ENCODE measurements around the gene LRRC7. TPM values are rescaled to one million over a fixed set of nuclear protein-coding genes. Genes with fewer than 3 reads are reported as not detected.

The LRRC7 gene
- total RNA-seq, 4 donors from 2014 or later: under 0.01 TPM; not detected in 3

DNA sequence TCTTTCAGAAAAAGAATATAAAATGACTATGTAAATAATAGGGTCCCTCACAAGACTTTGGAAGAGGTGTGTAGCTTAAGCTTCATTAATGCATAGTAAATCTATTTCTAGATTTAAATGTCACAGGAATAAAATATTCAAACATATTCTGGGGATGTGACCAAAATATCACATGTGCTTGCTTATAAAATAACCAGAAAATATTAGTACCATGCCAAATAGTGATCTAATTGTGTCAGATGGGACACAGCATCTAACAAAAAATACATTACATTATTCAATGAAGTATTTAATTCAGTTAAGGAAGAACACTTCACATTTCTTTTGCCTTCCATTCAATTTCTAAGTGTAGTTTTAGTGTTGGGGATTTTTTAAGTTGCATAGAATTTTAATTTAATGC lies 458.1 kb downstream of the LRRC7 start:
- intact Hi-C loops (cut with DNase I): no loop called here
- H3K27ac ChIP-seq: no peak overlapping the region
- H3K4me3 ChIP-seq: no peak overlapping the region
- H3K9me3 ChIP-seq: no peaks in the 10 kb centered on the region
- H3K27me3 ChIP-seq: no peaks in the 10 kb centered on the region
- H3K4me1 ChIP-seq: no peaks in the 10 kb centered on the region
- DNase-seq: no peak
- TF ChIP-seq POLR2A (IDR thresholded peaks at IDR 0.05): no peak
- TF ChIP-seq, protein P1, sequence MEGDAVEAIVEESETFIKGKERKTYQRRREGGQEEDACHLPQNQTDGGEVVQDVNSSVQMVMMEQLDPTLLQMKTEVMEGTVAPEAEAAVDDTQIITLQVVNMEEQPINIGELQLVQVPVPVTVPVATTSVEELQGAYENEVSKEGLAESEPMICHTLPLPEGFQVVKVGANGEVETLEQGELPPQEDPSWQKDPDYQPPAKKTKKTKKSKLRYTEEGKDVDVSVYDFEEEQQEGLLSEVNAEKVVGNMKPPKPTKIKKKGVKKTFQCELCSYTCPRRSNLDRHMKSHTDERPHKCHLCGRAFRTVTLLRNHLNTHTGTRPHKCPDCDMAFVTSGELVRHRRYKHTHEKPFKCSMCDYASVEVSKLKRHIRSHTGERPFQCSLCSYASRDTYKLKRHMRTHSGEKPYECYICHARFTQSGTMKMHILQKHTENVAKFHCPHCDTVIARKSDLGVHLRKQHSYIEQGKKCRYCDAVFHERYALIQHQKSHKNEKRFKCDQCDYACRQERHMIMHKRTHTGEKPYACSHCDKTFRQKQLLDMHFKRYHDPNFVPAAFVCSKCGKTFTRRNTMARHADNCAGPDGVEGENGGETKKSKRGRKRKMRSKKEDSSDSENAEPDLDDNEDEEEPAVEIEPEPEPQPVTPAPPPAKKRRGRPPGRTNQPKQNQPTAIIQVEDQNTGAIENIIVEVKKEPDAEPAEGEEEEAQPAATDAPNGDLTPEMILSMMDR (IDR thresholded peaks at IDR 0.05): no peak
- H3K36me3 ChIP-seq: no peaks in the 10 kb centered on the region

DNA sequence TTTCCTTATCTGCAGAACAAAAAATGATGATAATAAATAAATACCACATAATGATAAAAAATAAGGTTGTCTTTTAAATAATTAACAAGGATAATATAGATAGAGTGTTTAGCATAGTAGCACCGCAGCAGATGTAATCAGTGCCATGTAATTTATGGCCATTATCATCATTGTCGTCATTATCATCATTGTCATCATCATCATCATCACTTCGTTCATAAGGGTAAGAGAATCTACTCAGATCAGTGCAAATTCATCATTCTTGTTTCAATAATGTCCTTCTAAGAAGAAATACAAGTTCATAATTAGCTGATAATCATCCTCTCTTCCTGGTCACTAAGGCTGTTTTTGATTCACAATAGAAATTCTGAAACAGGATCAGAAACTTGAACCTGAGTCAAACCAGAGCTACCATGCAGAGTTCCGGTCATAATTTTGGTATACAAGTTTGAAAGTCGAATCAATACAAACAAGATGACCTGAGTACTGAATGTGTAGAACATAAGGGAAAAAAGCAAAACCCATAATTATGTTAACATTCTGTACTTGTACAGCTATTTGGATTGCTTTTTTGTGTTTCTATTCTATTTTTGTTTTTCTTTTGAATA lies 465.6 kb downstream of the LRRC7 start:
- H3K4me1 ChIP-seq: no peaks in the 10 kb centered on the region
- H3K27ac ChIP-seq: no peak overlapping the region
- H3K9me3 ChIP-seq: no peaks in the 10 kb centered on the region
- no peaks in the 10 kb centered on the region for H3K27me3 ChIP-seq
- intact Hi-C loops (cut with DNase I): no loop called here
- no peaks in the 10 kb centered on the region for H3K36me3 ChIP-seq
- WGBS, 2 donors: 56 to 73% methylated on average over 5 of the region's 5 CpGs
- no peak for DNase-seq
- TF ChIP-seq POLR2A (IDR thresholded peaks at IDR 0.05): no peak
- TF ChIP-seq, protein P1 (IDR thresholded peaks at IDR 0.05): no peak
- no peak overlapping the region for H3K4me3 ChIP-seq

DNA sequence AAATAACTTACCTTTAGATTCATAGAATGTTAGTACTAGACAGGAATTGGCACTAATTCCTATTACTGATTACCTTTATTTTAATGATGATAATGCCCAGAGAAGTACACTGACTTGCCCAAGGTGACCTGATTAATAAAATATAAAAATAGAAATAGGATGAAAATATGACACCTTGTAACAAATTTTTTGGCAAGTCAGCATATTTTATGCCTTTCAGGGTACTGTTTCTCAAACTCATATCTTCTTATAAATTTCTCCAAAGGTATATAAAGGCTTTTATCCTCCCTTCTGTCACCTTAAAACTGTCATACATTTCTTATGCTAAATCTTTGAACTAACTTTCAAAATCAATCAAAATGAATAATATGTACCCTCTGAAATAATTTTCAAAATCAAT lies 466.2 kb downstream of the LRRC7 start:
- H3K27me3 ChIP-seq: no peaks in the 10 kb centered on the region
- DNase-seq: no peak
- TF ChIP-seq, protein P1 (IDR thresholded peaks at IDR 0.05): no peak
- TF ChIP-seq POLR2A (IDR thresholded peaks at IDR 0.05): no peak
- H3K4me1 ChIP-seq: no peaks in the 10 kb centered on the region
- H3K27ac ChIP-seq: no peak overlapping the region
- no peaks in the 10 kb centered on the region for H3K36me3 ChIP-seq
- no peaks in the 10 kb centered on the region for H3K9me3 ChIP-seq
- intact Hi-C loops (cut with DNase I): no loop called here
- H3K4me3 ChIP-seq: no peak overlapping the region

DNA sequence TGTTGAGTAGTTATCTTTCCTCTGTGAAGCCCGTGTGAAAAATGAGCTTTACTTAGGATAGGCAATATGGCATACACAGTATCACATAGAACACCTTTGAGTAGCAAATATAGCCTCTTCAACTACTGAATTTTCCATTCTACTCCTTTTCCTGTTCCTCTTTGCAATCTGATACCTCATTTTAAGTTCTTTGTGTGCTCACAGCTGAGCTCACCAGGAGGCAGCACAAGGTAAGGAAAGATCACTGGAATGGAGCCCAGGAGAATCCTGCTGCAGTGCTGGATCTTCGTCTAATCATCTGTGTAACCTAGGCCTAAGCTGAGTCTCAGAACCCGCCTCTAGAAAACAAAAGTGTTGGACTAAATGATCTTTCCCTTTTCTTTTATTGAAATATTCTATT lies 466.7 kb downstream of the LRRC7 start:
- DNase-seq: no peak
- no peaks in the 10 kb centered on the region for H3K9me3 ChIP-seq
- H3K4me1 ChIP-seq: no peaks in the 10 kb centered on the region
- no peak overlapping the region for H3K27ac ChIP-seq
- H3K27me3 ChIP-seq: no peaks in the 10 kb centered on the region
- 47 to 50% methylated on average over 3 of the region's 3 CpGs for WGBS, 2 donors
- no peak overlapping the region for H3K4me3 ChIP-seq
- H3K36me3 ChIP-seq: no peaks in the 10 kb centered on the region
- intact Hi-C loops (cut with DNase I): no loop called here
- no peak for TF ChIP-seq POLR2A (IDR thresholded peaks at IDR 0.05)
- TF ChIP-seq, protein P1 (IDR thresholded peaks at IDR 0.05): no peak

DNA sequence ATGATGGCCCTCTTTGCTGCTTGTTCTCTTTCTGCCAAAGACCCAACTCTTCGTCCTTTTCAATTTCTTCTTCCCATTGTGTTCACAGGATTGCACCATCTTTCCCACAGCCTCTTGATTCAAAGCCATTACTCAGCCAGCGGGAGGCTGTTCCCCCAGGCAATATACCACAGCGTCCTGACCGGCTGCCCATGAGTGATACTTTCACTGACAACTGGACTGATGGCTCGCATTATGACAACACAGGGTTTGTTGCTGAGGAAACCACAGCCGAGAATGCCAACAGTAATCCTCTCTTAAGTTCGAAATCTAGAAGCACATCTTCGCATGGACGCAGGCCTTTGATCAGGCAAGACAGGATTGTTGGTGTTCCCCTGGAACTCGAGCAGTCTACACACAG lies 470.3 kb downstream of the LRRC7 start:
- no peak for DNase-seq
- Histone ChIP-seq H3K36me3 (no peaks in the 10 kb centered on the region), H3K4me3 (no peak overlapping the region), H3K27ac (no peak overlapping the region), H3K9me3 (no peaks in the 10 kb centered on the region), H3K27me3 (no peaks in the 10 kb centered on the region), H3K4me1 (no peaks in the 10 kb centered on the region)
- WGBS, 2 donors: 78% methylated on average over 10 of the region's 10 CpGs
- intact Hi-C loops (cut with DNase I): no loop called here
- TF ChIP-seq POLR2A (IDR thresholded peaks at IDR 0.05): no peak
- TF ChIP-seq, protein P1 (IDR thresholded peaks at IDR 0.05): no peak

Measured in esophagus squamous epithelium (tissue), 5 donors.